H1 (cell line): ENCODE results near the gene DAZAP2. TPM values are rescaled to one million over a fixed set of nuclear protein-coding genes. Genes with fewer than 3 reads are reported as not detected.

Experiments used
- CTCF ChIA-PET: fragments of 300-600 bp; sonication (Branson Sonifier 250); formaldehyde crosslinking; loops from one replicate; lab custom pipeline; 2021; ENCODE audit not compliant: partially characterized antibody; lab: Charles Lee
- POLR2A ChIA-PET: fragments of 300-600 bp; sonication (Branson Sonifier 250); formaldehyde crosslinking; loops from one replicate; lab custom pipeline; 2021; ENCODE audit warnings: inconsistent platforms; ENCODE audit not compliant: partially characterized antibody; lab: Charles Lee
- DNase-seq, 2 experiments: peaks; one replicate each; pipeline versions ENCODE4 v3.0.0 to v3.0.0-alpha.2; 2010 to 2022; ENCODE audit warnings: low spot score in 2 of 2, low read depth in 1 of 2, mixed read lengths in 1 of 2
- FAIRE-seq: peaks from 2 replicates; lab custom pipeline; 2011; peaks lifted over from hg19 to GRCh38; lab: Jason Lieb, UNC
- H2AFZ ChIP-seq: 2 replicates; pipeline ENCODE4 v1.8.1; 2012; ENCODE audit warnings: low read length, inconsistent platforms
- H2AK5ac ChIP-seq: 2 replicates; pipeline ENCODE4 v1.6.1; 2013; ENCODE audit warnings: low read depth, low read length
- H2BK120ac ChIP-seq: replicated peaks from 2 replicates; pipeline ENCODE3; 2013; ENCODE audit warnings: low read depth, low read length, inconsistent platforms
- H2BK12ac ChIP-seq: 2 replicates; pipeline ENCODE4 v1.6.1; 2013; ENCODE audit warnings: low read depth, low read length
- H2BK15ac ChIP-seq: 2 replicates; pipeline ENCODE4 v1.6.1; 2013; ENCODE audit warnings: low read length
- H2BK20ac ChIP-seq: 2 replicates; pipeline ENCODE4 v1.6.1; 2013; ENCODE audit warnings: low read length
- H2BK5ac ChIP-seq: 2 replicates; pipeline ENCODE4 v1.6.1; 2013; ENCODE audit warnings: low read depth, low read length
- H3K14ac ChIP-seq: 2 replicates; pipeline ENCODE4 v1.6.1; 2013; ENCODE audit warnings: inconsistent platforms; ENCODE audit not compliant: insufficient read length
- H3K18ac ChIP-seq: 2 replicates; pipeline ENCODE4 v1.6.1; 2013; ENCODE audit warnings: low read length; ENCODE audit errors: extremely low read depth
- H3K23ac ChIP-seq: 2 replicates; pipeline ENCODE4 v1.6.1; 2013; ENCODE audit warnings: inconsistent platforms; ENCODE audit not compliant: insufficient read length
- H3K23me2 ChIP-seq: 2 replicates; pipeline ENCODE4 v1.6.1; 2013; ENCODE audit warnings: low read depth, low read length
- H3K27ac ChIP-seq: 2 replicates; pipeline ENCODE4 v1.6.1; 2011; ENCODE audit warnings: low read depth, low read length, inconsistent platforms
- H3K27me3 ChIP-seq, 4 experiments: replicated peaks in 1 of 4; 1 replicate in 1 of 4; 2 replicates in 3 of 4; pipeline versions ENCODE4 v1.6.1 to v1.8.1; 2011 to 2013; ENCODE audit warnings: low read length in 3 of 4, mild to moderate bottlenecking in 3 of 4, inconsistent platforms in 2 of 4, mixed read lengths in 2 of 4, moderate library complexity in 1 of 4; ENCODE audit not compliant: control insufficient read depth in 3 of 4, insufficient read depth in 3 of 4; ENCODE audit errors: extremely low read depth in 1 of 4
- H3K36me3 ChIP-seq, 4 experiments: 2 replicates each; pipeline versions ENCODE4 v1.6.1 to v1.8.1; 2011 to 2013; ENCODE audit warnings: mild to moderate bottlenecking in 4 of 4, low read length in 3 of 4, moderate library complexity in 2 of 4, control low read depth in 1 of 4, inconsistent platforms in 1 of 4; ENCODE audit not compliant: insufficient read depth in 4 of 4, control insufficient read depth in 2 of 4
- H3K4ac ChIP-seq: replicated peaks from 2 replicates; pipeline ENCODE3; 2013; ENCODE audit warnings: low read length, low read depth, mixed read lengths, inconsistent platforms; ENCODE audit not compliant: insufficient read length
- H3K4me1 ChIP-seq, 4 experiments: replicated peaks in 1 of 4; 1 replicate in 1 of 4; 2 replicates in 3 of 4; pipeline versions ENCODE4 v1.6.1 to v1.8.1; 2011 to 2013; ENCODE audit warnings: low read length in 3 of 4, inconsistent platforms in 2 of 4, mixed read lengths in 1 of 4; ENCODE audit not compliant: insufficient read depth in 4 of 4, control insufficient read depth in 3 of 4
- H3K4me2 ChIP-seq, 2 experiments: 2 replicates each; pipeline versions ENCODE4 v1.6.1 to v1.8.1; 2011 to 2013; ENCODE audit warnings: low read depth in 2 of 2, low read length in 2 of 2, control low read depth in 1 of 2, inconsistent platforms in 1 of 2, mild to moderate bottlenecking in 1 of 2; ENCODE audit not compliant: insufficient read depth in 1 of 2
- H3K4me3 ChIP-seq, 4 experiments: fragments of 200-600, 300-600 bp in 1 of 4; sonication (generic), shearing (Covaris generic), sonication (Bioruptor Twin) in 1 of 4; 2 replicates each; pipeline versions ENCODE4 v1.5.1 to v1.8.1; 2011 to 2016; ENCODE audit warnings: low read length in 4 of 4, low read depth in 3 of 4, control low read depth in 2 of 4, inconsistent platforms in 2 of 4, mild to moderate bottlenecking in 2 of 4, mixed read lengths in 1 of 4, moderate library complexity in 1 of 4; ENCODE audit not compliant: insufficient read depth in 2 of 4; ENCODE audit errors: extremely low read depth in 1 of 4
- H3K56ac ChIP-seq: replicated peaks from 2 replicates; pipeline ENCODE3; 2013; ENCODE audit warnings: low read depth, mild to moderate bottlenecking, mixed read lengths, low read length, inconsistent platforms; ENCODE audit not compliant: insufficient read length
- H3K79me1 ChIP-seq: 2 replicates; pipeline ENCODE4 v1.6.1; 2013; ENCODE audit warnings: low read depth, low read length, control low read depth
- H3K79me2 ChIP-seq, 2 experiments: 2 replicates each; pipeline versions ENCODE4 v1.6.1 to v1.8.1; 2012 to 2013; ENCODE audit warnings: low read length in 2 of 2, mild to moderate bottlenecking in 2 of 2, inconsistent platforms in 1 of 2; ENCODE audit not compliant: insufficient read depth in 2 of 2, control insufficient read depth in 1 of 2
- H3K9ac ChIP-seq, 4 experiments: replicated peaks in 1 of 4; 1 replicate in 1 of 4; 2 replicates in 3 of 4; pipeline versions ENCODE4 v1.6.1 to v1.8.1; 2011 to 2013; ENCODE audit warnings: low read depth in 3 of 4, low read length in 3 of 4, control low read depth in 2 of 4, mild to moderate bottlenecking in 2 of 4, moderate library complexity in 2 of 4, inconsistent platforms in 1 of 4; ENCODE audit errors: extremely low read depth in 1 of 4
- H3K9me3 ChIP-seq, 2 experiments: 2 replicates each; pipeline versions ENCODE4 v1.6.1 to v1.8.1; 2012 to 2013; ENCODE audit warnings: mild to moderate bottlenecking in 2 of 2, moderate library complexity in 2 of 2, control low read depth in 1 of 2, inconsistent platforms in 1 of 2, low read depth in 1 of 2, low read length in 1 of 2, mixed read lengths in 1 of 2; ENCODE audit not compliant: insufficient read depth in 2 of 2
- H4K20me1 ChIP-seq, 2 experiments: replicated peaks in 1 of 2; 2 replicates each; pipeline versions ENCODE3 to v1.8.1; 2011 to 2013; ENCODE audit warnings: inconsistent platforms in 2 of 2, low read length in 2 of 2, mild to moderate bottlenecking in 1 of 2; ENCODE audit not compliant: insufficient read depth in 2 of 2, control insufficient read depth in 1 of 2
- H4K5ac ChIP-seq: 2 replicates; pipeline ENCODE4 v1.6.1; 2013; ENCODE audit warnings: low read length, low read depth, mixed read lengths, inconsistent platforms; ENCODE audit not compliant: insufficient read length
- H4K8ac ChIP-seq: 2 replicates; pipeline ENCODE4 v1.8.0; 2013; ENCODE audit warnings: mild to moderate bottlenecking, moderate library complexity, low read length, inconsistent platforms; ENCODE audit not compliant: insufficient read depth; ENCODE audit errors: extremely low read depth
- H4K91ac ChIP-seq: replicated peaks from 2 replicates; pipeline ENCODE3; 2013; ENCODE audit warnings: low read length, mixed read lengths, inconsistent platforms; ENCODE audit not compliant: insufficient read length
- ASH2L ChIP-seq: fragments of 200-600, 300-600 bp; sonication (generic); IDR thresholded peaks from one replicate; pipeline ENCODE4 v1.7.1; 2017; ENCODE audit warnings: low read length
- BACH1 ChIP-seq: IDR thresholded peaks from 2 replicates; pipeline ENCODE4 v1.6.1; 2012; ENCODE audit warnings: low read length, improper control_type of control experiment
- CEBPB ChIP-seq: IDR thresholded peaks from 2 replicates; pipeline ENCODE4 v1.6.1; 2012; ENCODE audit warnings: low read depth, low read length
- EP300 ChIP-seq, 2 experiments: IDR thresholded peaks; 1 replicate in 1 of 2; 2 replicates in 1 of 2; pipeline ENCODE4 v1.6.1; 2011 to 2012; ENCODE audit warnings: low read depth in 2 of 2, low read length in 2 of 2, mild to moderate bottlenecking in 2 of 2, borderline replicate concordance in 1 of 2, inconsistent platforms in 1 of 2, moderate library complexity in 1 of 2
- SAP30 ChIP-seq: fragments of 300-600 bp; sonication (generic); IDR thresholded peaks from 2 replicates; pipeline ENCODE4 v1.7.1; 2012; ENCODE audit warnings: low read length, moderate library complexity, mild to moderate bottlenecking, inconsistent platforms; ENCODE audit not compliant: insufficient read depth, insufficient replicate concordance
- SP1 ChIP-seq: IDR thresholded peaks from 2 replicates; pipeline ENCODE4 v1.6.1; 2011; ENCODE audit warnings: low read depth, low read length
- WGBS, 2 experiments: shearing (Covaris generic) in 1 of 2; methylation state at CpG; one replicate each; pipeline versions ENCODE4 v1.1.6 to v1.1.7; 2013 to 2015; ENCODE audit warnings: low lambda C conversion rate in 2 of 2, mixed read lengths in 2 of 2, inconsistent platforms in 1 of 2, low coverage in 1 of 2, missing lambda C conversion rate in 1 of 2; ENCODE audit not compliant: insufficient replicate concordance in 2 of 2, insufficient coverage in 1 of 2, insufficient read length in 1 of 2; ENCODE audit errors: extremely low coverage in 1 of 2, missing lambda C conversion rate in 1 of 2; 5-methylcytosine and 5-hydroxymethylcytosine counted together
- polyA plus RNA-seq, 7 experiments: library from polyadenylated mRNA; depleted of rRNA in 3 of 7; stranded (reverse) in 5 of 7; unstranded in 2 of 7; fragments of >200 nt in 5 of 7; fragments of 200-250 nt in 2 of 7; gene quantifications; 1 replicate in 5 of 7; 2 replicates in 1 of 7; 4 replicates in 1 of 7; pipeline versions ENCODE4 v1.2.1 to v1.2.3, GENCODE V29; 2011 to 2013; ENCODE audit warnings: missing spikeins in 2 of 7, mixed read lengths in 2 of 7
- total RNA-seq: library from RNA; stranded (reverse); fragmentation: NEBNext Ultra II Directional; extraction: Animal tissue kit (Norgen Biotek cat#: 25700); gene quantifications from 2 replicates; pipeline ENCODE4 v1.2.1, GENCODE V29; 2021

DAZAP2 gene
- total and polyA plus RNA-seq, 2 of the 8 experiments (the other 6 are each of a cell fraction or from before 2014, with no cell fraction given) = 27.1 to 77.2 TPM

DNA sequence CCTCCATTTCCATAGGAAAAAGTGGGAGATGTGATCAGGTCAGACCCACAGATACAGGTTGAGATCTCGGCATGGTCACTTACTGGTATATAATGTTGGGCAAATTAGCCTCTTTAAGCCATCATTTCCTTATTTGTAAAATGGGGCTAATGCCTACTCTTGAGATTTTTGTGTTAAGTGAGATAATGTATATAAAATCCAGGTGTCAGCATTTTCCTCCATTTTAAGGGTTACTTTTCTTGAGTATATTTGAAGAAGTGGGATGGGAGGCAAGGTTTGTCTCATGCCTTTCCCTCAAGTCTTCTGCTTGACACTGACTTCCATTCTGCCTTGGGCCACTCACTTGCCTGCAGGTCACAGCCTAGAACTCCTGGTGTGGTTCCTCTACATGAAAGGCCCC lies 10.7 kb upstream of the DAZAP2 start:
- no peak overlapping the region for H2BK5ac ChIP-seq
- no peak overlapping the region for H4K5ac ChIP-seq
- no peak overlapping the region for H3K14ac ChIP-seq
- FAIRE-seq (no peak), DNase-seq (no peak)
- H3K4ac ChIP-seq = no peak overlapping the region
- H4K91ac ChIP-seq = no peak overlapping the region
- no peak overlapping the region for H3K9ac ChIP-seq
- no peak overlapping the region for H2BK120ac ChIP-seq
- H3K79me2 ChIP-seq = no peaks in the 10 kb centered on the region
- POLR2A ChIA-PET = interaction anchor here (0.6 to 1.4 kb wide), 3 partner anchors 10 to 113 kb away, joined by 3 read pairs; partner anchors contain the start of genes DAZAP2 and POU6F1
- H2BK12ac ChIP-seq = no peak overlapping the region
- H2AK5ac ChIP-seq = no peak overlapping the region
- WGBS, 2 experiments = 89% methylated on average over 1 of the region's 1 CpG; no CpG with 5 or more reads in 1 of the 2 experiments
- no peaks in the 10 kb centered on the region for H4K20me1 ChIP-seq
- H3K56ac ChIP-seq = no peak overlapping the region
- TF ChIP-seq CEBPB = no peak
- no peak for TF ChIP-seq ASH2L
- TF ChIP-seq BACH1 = no peak
- no peak for TF ChIP-seq SAP30
- TF ChIP-seq EP300 (IDR thresholded peaks at IDR 0.05; ENCODE audit: borderline replicate concordance in 1 of 2, low read depth in 2 of 2, low read length in 2 of 2) = no peak
- no peak for TF ChIP-seq SP1
- no peak overlapping the region for H3K27ac ChIP-seq
- no peak overlapping the region for H3K23ac ChIP-seq
- CTCF ChIA-PET = interaction anchor here (2.3 kb wide), 1 partner anchor 113 kb away, joined by 7 read pairs; no protein-coding TSS in a partner anchor
- no peak overlapping the region for H4K8ac ChIP-seq
- no peaks in the 10 kb centered on the region for H3K23me2 ChIP-seq
- H2AFZ ChIP-seq = no peak overlapping the region
- H2BK15ac ChIP-seq = no peak overlapping the region
- no peaks in the 10 kb centered on the region for H3K9me3 ChIP-seq
- no peaks in the 10 kb centered on the region for H3K27me3 ChIP-seq
- no peaks in the 10 kb centered on the region for H3K79me1 ChIP-seq
- no peak overlapping the region for H3K18ac ChIP-seq
- H3K4me3 ChIP-seq = no peak overlapping the region
- H3K36me3 ChIP-seq = peaks cover 0 to 3% (median 0%) of the 10 kb centered on the region in 4 experiments; a peak in 1 of 8 replicates
- no peaks in the 10 kb centered on the region for H3K4me1 ChIP-seq
- no peak overlapping the region for H2BK20ac ChIP-seq
- H3K4me2 ChIP-seq = no peak overlapping the region
